Small intestine (tissue), 7 donors: ENCODE measurements around the gene TRPM3. TPM values are rescaled to one million over a fixed set of nuclear protein-coding genes. Genes with fewer than 3 reads are reported as not detected.

Experiments
- DNase-seq, 2 donors: peaks; one replicate each; pipeline versions ENCODE4 v3.0.0 to v3.0.0-alpha.2; 2013
- FAIRE-seq: peaks from 2 replicates; lab custom pipeline; 2012; peaks lifted over from hg19 to GRCh38; lab: Jason Lieb, UNC
- H3K27ac ChIP-seq, 3 donors: one replicate each; pipeline ENCODE4 v1.5.1; 2013; ENCODE audit warnings: low read length in 2 of 3, mild to moderate bottlenecking in 2 of 3, control low read depth in 1 of 3, inconsistent platforms in 1 of 3, low read depth in 1 of 3, moderate library complexity in 1 of 3
- H3K27me3 ChIP-seq, 3 donors: one replicate each; pipeline ENCODE4 v1.6.1; 2013; ENCODE audit warnings: low read length in 3 of 3, inconsistent platforms in 1 of 3; ENCODE audit not compliant: control insufficient read depth in 3 of 3, insufficient read depth in 3 of 3
- H3K36me3 ChIP-seq, 3 donors: one replicate each; pipeline ENCODE4 v1.6.1; 2013; ENCODE audit warnings: low read length in 3 of 3, inconsistent platforms in 1 of 3, low read depth in 1 of 3, mild to moderate bottlenecking in 1 of 3, moderate library complexity in 1 of 3; ENCODE audit not compliant: control insufficient read depth in 3 of 3, insufficient read depth in 2 of 3
- H3K4me1 ChIP-seq, 3 donors: one replicate each; pipeline ENCODE4 v1.6.1; 2013; ENCODE audit warnings: low read length in 2 of 3, inconsistent platforms in 1 of 3, low read depth in 1 of 3, mild to moderate bottlenecking in 1 of 3, moderate library complexity in 1 of 3; ENCODE audit not compliant: control insufficient read depth in 3 of 3, insufficient read depth in 2 of 3
- H3K4me3 ChIP-seq, 3 donors: one replicate each; pipeline ENCODE4 v1.5.1; 2013; ENCODE audit warnings: low read length in 3 of 3, control low read depth in 1 of 3, inconsistent platforms in 1 of 3, low read depth in 1 of 3, mild to moderate bottlenecking in 1 of 3, moderate library complexity in 1 of 3
- H3K9me3 ChIP-seq, 2 donors: one replicate each; pipeline ENCODE4 v1.6.1; 2013; ENCODE audit warnings: low read depth in 1 of 2, low read length in 1 of 2; ENCODE audit not compliant: control insufficient read depth in 2 of 2, insufficient read depth in 1 of 2
- WGBS, 3 donors: extraction: QIAGEN DNeasy Blood & Tissue Kit; methylation state at CpG; one replicate each; pipeline ENCODE4 v1.1.7; 2013; 5-methylcytosine and 5-hydroxymethylcytosine counted together
- polyA plus RNA-seq, 4 donors: library from polyadenylated mRNA; stranded (reverse) in 3 of 4; unstranded in 1 of 4; fragments of 200-250 nt in 3 of 4; fragments of 120-200 nt in 1 of 4; gene quantifications; one replicate each; pipeline versions ENCODE4 v1.2.1 to v1.2.3, GENCODE V29; 2013
- donor health status: healthy with polysubstance abuse.
- donor health status: control.
- donor health status: control.
- donor health status: Bipolar disorder and iron deficiency.
- donor health status: healthy.

TRPM3 gene
- polyA plus RNA-seq, 4 donors = 0.15 to 2.5 (median 0.78) TPM

DNA sequence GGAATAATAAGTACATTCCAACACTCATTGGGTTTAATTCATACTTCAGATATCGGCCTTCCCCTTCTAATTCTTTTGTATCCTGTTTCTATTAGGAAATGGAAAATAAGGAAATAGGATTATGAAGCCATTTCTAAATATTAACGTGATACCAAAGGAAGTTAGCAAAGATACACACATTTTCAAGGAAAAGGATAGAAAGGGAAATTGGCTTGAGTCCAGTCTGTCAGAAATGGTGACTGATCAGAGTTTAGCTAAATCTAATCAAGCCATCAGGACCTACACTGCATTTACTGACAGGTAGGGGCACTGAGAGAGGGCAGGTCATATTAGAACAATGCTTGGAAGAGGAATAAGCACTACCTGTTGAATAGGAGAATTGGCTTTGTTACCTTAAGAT is 3.1 kb downstream of the TRPM3 start:
- Histone ChIP-seq H3K9me3 (no peaks in the 10 kb centered on the region), H3K27me3 (peaks cover 0 to 4% (median 0%) of the 10 kb centered on the region in 3 donors), H3K4me3 (no peak overlapping the region), H3K27ac (no peak overlapping the region), H3K4me1 (no peaks in the 10 kb centered on the region), H3K36me3 (no peaks in the 10 kb centered on the region)
- no peak for DNase-seq
- no peak for FAIRE-seq
- 56 to 78% (median 65%) methylated on average over 2 of the region's 2 CpGs for WGBS, 3 donors

GRCh38 chr9:71115448-71115975 is 5.9 kb downstream of the TRPM3 start:
- no peak for DNase-seq
- H3K9me3 ChIP-seq = no peaks in the 10 kb centered on the region
- H3K36me3 ChIP-seq = no peaks in the 10 kb centered on the region
- H3K4me3 ChIP-seq = no peak overlapping the region
- H3K27ac ChIP-seq = no peak overlapping the region
- 57 to 77% (median 61%) methylated on average over 3 of the region's 3 CpGs for WGBS, 3 donors
- FAIRE-seq = no peak
- no peaks in the 10 kb centered on the region for H3K4me1 ChIP-seq
- no peaks in the 10 kb centered on the region for H3K27me3 ChIP-seq

GRCh38 chr9:71112866-71113265 is 8.6 kb downstream of the TRPM3 start:
- no peaks in the 10 kb centered on the region for H3K36me3 ChIP-seq
- H3K4me1 ChIP-seq = no peaks in the 10 kb centered on the region
- 72 to 91% (median 86%) methylated on average over 1 of the region's 1 CpG for WGBS, 3 donors
- no peak overlapping the region for H3K27ac ChIP-seq
- no peaks in the 10 kb centered on the region for H3K27me3 ChIP-seq
- H3K4me3 ChIP-seq = no peak overlapping the region
- FAIRE-seq (no peak), DNase-seq (no peak)
- no peaks in the 10 kb centered on the region for H3K9me3 ChIP-seq

- H3K36me3 ChIP-seq = no peaks in the 10 kb centered on the region
- no peak overlapping the region for H3K27ac ChIP-seq
- H3K4me1 ChIP-seq = no peaks in the 10 kb centered on the region
- no peaks in the 10 kb centered on the region for H3K9me3 ChIP-seq
- H3K27me3 ChIP-seq = no peaks in the 10 kb centered on the region
- 47 to 61% (median 52%) methylated on average over 2 of the region's 2 CpGs for WGBS, 3 donors
- no peak overlapping the region for H3K4me3 ChIP-seq
- no peak for FAIRE-seq
- DNase-seq = no peak
Observed at GRCh38 chr9:71108937-71109336, 12.5 kb downstream of the TRPM3 start.

DNA sequence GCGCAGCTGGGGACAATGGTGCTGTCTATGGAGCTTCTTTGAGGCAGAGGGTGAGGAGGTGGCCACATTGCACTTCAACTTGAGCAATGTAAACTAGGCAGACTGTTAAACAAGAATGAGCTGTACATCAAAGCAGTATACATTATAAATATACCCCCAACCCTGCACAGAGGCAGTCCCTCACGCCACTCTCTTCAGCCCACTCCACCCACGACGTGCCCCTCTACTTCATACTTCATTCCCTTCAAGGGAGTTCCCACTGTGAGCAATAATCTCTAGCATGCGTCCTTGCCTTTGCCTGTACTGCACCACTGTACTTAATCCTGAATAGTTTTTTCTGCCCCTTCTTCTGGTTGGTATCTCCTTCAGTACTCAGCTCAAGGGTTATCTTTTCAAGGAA is 14.4 kb downstream of the TRPM3 start:
- no peak for FAIRE-seq
- no peaks in the 10 kb centered on the region for H3K27me3 ChIP-seq
- no peak overlapping the region for H3K4me3 ChIP-seq
- H3K4me1 ChIP-seq = no peaks in the 10 kb centered on the region
- no peaks in the 10 kb centered on the region for H3K9me3 ChIP-seq
- 79 to 90% (median 83%) methylated on average over 5 of the region's 5 CpGs for WGBS, 3 donors
- H3K27ac ChIP-seq = no peak overlapping the region
- DNase-seq = no peak
- no peaks in the 10 kb centered on the region for H3K36me3 ChIP-seq

DNA sequence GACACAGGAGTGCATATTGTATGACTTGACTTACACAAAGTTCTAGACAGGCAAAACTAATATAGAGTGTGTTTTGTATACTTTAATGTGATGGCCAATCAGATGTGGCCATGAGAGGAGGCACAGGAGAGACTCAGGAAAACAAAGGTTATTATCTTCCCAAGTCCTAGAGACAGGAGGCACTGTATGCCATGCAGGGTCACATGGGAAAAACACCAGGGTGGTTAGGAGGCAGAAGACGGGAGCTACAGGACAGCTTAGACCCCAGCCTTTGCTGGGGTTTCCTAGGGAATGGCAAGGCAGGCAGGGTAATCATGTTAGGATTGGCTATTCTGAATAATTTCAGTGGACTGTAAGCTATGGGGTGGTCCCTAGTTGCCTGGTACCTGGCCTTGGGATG is 16.2 kb downstream of the TRPM3 start:
- WGBS, 3 donors = 47 to 83% (median 68%) methylated on average over 1 of the region's 1 CpG
- H3K36me3 ChIP-seq = no peaks in the 10 kb centered on the region
- no peaks in the 10 kb centered on the region for H3K9me3 ChIP-seq
- no peaks in the 10 kb centered on the region for H3K27me3 ChIP-seq
- DNase-seq (no peak), FAIRE-seq (no peak)
- no peak overlapping the region for H3K27ac ChIP-seq
- no peaks in the 10 kb centered on the region for H3K4me1 ChIP-seq
- H3K4me3 ChIP-seq = no peak overlapping the region

GRCh38 chr9:71098801-71099200 is 22.6 kb downstream of the TRPM3 start:
- no peak for FAIRE-seq
- H3K36me3 ChIP-seq = no peaks in the 10 kb centered on the region
- WGBS, 3 donors = 46 to 66% (median 50%) methylated on average over 2 of the region's 2 CpGs

DNA sequence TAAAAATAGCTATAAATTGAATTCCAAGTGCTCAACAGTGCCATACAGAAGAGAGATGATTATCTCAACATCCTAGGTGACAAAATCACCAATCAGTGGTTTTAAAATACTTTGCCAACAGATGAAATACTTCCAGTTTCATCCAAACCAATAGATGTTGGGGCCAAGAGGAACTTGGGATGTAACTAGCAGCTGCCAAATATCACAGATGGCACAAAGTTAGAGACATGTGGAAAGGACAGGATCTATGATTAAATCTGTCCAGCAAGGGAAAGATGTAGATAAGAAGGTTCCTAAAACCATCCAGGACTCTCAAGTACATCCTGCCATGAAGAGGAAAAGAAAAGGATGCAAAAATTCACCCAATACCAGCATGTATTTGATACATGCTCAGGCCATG is 23.8 kb downstream of the TRPM3 start:
- Histone ChIP-seq H3K27ac (no peak overlapping the region), H3K36me3 (no peaks in the 10 kb centered on the region), H3K4me3 (no peak overlapping the region), H3K9me3 (no peaks in the 10 kb centered on the region), H3K27me3 (no peaks in the 10 kb centered on the region), H3K4me1 (peaks cover 0 to 15% (median 0%) of the 10 kb centered on the region in 3 donors)
- no peak for DNase-seq
- FAIRE-seq = no peak

More at GRCh38 chr9:71098801-71099200, 22.6 kb downstream of the TRPM3 start:
- H3K27me3 ChIP-seq = no peaks in the 10 kb centered on the region
- no peak overlapping the region for H3K27ac ChIP-seq
- no peak for DNase-seq
- H3K4me3 ChIP-seq = no peak overlapping the region
- no peaks in the 10 kb centered on the region for H3K9me3 ChIP-seq
- H3K4me1 ChIP-seq = peaks cover 0 to 15% (median 0%) of the 10 kb centered on the region in 3 donors
